Measurements from ENCODE around the gene MCU.

DNA sequence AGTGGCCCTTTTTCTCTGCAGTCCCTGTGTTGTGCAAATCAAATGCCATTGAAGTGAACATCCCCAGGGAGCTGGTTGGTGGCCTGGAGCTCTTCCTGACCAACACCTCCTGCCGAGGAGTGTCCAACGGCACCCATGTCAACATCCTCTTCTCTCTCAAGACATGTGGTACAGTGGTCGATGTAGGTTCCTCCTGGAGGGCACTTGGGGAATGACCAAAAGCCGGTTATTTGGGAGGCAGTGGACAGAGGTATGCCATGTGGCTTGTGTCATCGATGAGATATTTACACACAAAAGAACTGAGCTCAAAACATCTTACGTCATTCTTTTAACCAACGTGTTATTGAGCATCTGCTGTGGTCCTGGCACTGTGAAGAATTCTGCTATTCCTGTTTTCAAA, 221.3 kb downstream of the MCU start:
- TF ChIP-seq, protein P1, sequence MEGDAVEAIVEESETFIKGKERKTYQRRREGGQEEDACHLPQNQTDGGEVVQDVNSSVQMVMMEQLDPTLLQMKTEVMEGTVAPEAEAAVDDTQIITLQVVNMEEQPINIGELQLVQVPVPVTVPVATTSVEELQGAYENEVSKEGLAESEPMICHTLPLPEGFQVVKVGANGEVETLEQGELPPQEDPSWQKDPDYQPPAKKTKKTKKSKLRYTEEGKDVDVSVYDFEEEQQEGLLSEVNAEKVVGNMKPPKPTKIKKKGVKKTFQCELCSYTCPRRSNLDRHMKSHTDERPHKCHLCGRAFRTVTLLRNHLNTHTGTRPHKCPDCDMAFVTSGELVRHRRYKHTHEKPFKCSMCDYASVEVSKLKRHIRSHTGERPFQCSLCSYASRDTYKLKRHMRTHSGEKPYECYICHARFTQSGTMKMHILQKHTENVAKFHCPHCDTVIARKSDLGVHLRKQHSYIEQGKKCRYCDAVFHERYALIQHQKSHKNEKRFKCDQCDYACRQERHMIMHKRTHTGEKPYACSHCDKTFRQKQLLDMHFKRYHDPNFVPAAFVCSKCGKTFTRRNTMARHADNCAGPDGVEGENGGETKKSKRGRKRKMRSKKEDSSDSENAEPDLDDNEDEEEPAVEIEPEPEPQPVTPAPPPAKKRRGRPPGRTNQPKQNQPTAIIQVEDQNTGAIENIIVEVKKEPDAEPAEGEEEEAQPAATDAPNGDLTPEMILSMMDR (IDR thresholded peaks at IDR 0.05; ENCODE audit: poor library complexity, severe bottlenecking): no peak
- no peak for TF ChIP-seq POLR2AphosphoS5 (IDR thresholded peaks at IDR 0.05)

All from neural cell (in vitro differentiated cells).